ENCODE measurements around the gene ZNF586.
"Not testable (repeated sequence)": the region's sequence is repeated elsewhere in the genome, so short reads cannot be mapped to it uniquely, and the experiment has no call there.

The ZNF586 gene

GRCh38 chr19:57823608-57824007, 54.1 kb downstream of the ZNF586 start:
- DNase-seq (ENCODE audit: low spot score), result not testable (repeated sequence)

- no peak for DNase-seq (ENCODE audit: low spot score)
Measured at GRCh38 chr19:57825511-57825910, 56.0 kb downstream of the ZNF586 start.

- no peak for DNase-seq (ENCODE audit: low spot score)
Measured at GRCh38 chr19:57829316-57829715, 59.8 kb downstream of the ZNF586 start.

GRCh38 chr19:57830071-57830602, 60.7 kb downstream of the ZNF586 start, which contains the start of gene ZNF587B:
ZNF587B (plus strand) TSS chr19:57830299; CDS start chr19:57830529, 230 bp downstream.
- no peak for DNase-seq (ENCODE audit: low spot score)
